Renal cortical epithelial cell (primary cell): ENCODE measurements around the gene AOC1. TPM values are rescaled to one million over a fixed set of nuclear protein-coding genes. Genes with fewer than 3 reads are reported as not detected.
"Not testable (repeated sequence)": the region's sequence is repeated elsewhere in the genome, so short reads cannot be mapped to it uniquely, and the experiment has no call there.

Source experiments
- DNase-seq: peaks from one replicate; pipeline ENCODE4 v3.0.0-alpha.2; 2011; ENCODE audit warnings: low read depth
- total RNA-seq: library from RNA; depleted of rRNA; stranded (reverse); fragments of >200 nt; gene quantifications from 2 replicates; pipeline ENCODE4 v1.2.3, GENCODE V29; 2014

The AOC1 gene, protein sequence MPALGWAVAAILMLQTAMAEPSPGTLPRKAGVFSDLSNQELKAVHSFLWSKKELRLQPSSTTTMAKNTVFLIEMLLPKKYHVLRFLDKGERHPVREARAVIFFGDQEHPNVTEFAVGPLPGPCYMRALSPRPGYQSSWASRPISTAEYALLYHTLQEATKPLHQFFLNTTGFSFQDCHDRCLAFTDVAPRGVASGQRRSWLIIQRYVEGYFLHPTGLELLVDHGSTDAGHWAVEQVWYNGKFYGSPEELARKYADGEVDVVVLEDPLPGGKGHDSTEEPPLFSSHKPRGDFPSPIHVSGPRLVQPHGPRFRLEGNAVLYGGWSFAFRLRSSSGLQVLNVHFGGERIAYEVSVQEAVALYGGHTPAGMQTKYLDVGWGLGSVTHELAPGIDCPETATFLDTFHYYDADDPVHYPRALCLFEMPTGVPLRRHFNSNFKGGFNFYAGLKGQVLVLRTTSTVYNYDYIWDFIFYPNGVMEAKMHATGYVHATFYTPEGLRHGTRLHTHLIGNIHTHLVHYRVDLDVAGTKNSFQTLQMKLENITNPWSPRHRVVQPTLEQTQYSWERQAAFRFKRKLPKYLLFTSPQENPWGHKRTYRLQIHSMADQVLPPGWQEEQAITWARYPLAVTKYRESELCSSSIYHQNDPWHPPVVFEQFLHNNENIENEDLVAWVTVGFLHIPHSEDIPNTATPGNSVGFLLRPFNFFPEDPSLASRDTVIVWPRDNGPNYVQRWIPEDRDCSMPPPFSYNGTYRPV
- total RNA-seq: 6.1 and 6.4 TPM in 2 replicates

GRCh38 chr7:150852371-150852905 is at the start of gene AOC1:
AOC1 (plus strand) TSS chr7:150852517; CDS start chr7:150856471, 3,954 bp downstream.
- DNase-seq: no peak

DNA sequence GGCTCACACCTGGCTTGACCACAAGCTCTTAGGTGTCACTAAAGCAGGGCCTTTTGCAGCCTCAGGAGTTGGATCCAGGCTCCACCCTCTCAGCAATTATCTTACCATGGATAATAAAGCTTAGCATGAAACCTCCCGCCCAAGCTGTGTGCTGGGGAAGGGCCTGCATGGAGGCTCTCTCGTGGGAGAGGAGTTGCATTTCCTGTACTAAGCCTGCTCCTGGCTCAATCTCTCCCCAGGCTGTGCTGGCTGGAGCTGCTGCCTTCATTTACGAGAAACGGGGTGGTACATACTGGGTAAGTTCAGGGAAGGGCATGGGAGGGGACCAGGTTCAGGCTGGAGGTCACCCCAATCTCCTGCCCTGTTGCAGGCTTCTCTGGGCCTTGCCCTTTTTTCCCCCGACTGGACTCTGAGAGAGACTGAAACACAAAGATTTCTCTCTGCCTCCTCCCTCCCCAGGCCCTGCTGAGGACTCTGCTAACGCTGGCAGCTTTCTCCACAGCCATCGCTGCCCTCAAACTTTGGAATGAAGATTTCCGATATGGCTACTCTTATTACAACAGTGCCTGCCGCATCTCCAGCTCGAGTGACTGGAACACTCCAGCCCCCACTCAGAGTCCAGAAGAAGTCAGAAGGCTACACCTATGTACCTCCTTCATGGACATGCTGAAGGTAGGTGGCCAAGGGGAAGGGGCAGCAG is 49.0 kb upstream of the AOC1 start:
- DNase-seq: no peak

DNA sequence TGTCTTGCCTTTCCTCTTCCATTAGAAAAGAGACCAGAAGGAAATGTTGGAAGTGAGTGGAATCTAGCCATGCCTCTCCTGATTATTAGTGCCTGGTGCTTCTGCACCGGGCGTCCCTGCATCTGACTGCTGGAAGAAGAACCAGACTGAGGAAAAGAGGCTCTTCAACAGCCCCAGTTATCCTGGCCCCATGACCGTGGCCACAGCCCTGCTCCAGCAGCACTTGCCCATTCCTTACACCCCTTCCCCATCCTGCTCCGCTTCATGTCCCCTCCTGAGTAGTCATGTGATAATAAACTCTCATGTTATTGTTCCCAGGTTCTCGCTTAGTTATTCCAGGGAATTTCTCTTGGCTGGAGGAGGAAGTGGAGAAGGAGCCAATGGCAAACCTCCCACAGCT is 47.5 kb upstream of the AOC1 start:
- no peak for DNase-seq

DNA sequence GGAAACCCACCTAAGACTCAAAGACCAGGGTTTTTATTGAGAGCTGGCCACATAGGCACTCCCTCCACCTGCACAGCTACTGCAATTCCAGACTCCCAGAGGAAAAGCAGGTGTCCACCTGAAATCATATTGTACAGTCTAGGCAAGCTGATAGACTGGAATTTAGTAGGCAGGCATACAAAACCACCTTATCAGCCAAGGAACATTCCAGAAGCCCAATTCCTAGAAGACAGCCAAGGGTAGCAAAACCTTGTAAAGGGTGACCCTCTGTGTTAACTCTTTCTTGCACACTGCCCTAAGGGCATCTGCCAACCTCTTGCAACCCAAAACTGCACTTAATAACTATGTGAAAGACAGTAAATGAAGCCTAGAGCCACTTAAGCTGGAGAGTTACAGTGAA is 46.5 kb upstream of the AOC1 start:
- no peak for DNase-seq

GRCh38 chr7:150806454-150806853 is 45.9 kb upstream of the AOC1 start:
- no peak for DNase-seq

- no peak for DNase-seq
Observed at GRCh38 chr7:150806863-150807262, 45.5 kb upstream of the AOC1 start.

DNA sequence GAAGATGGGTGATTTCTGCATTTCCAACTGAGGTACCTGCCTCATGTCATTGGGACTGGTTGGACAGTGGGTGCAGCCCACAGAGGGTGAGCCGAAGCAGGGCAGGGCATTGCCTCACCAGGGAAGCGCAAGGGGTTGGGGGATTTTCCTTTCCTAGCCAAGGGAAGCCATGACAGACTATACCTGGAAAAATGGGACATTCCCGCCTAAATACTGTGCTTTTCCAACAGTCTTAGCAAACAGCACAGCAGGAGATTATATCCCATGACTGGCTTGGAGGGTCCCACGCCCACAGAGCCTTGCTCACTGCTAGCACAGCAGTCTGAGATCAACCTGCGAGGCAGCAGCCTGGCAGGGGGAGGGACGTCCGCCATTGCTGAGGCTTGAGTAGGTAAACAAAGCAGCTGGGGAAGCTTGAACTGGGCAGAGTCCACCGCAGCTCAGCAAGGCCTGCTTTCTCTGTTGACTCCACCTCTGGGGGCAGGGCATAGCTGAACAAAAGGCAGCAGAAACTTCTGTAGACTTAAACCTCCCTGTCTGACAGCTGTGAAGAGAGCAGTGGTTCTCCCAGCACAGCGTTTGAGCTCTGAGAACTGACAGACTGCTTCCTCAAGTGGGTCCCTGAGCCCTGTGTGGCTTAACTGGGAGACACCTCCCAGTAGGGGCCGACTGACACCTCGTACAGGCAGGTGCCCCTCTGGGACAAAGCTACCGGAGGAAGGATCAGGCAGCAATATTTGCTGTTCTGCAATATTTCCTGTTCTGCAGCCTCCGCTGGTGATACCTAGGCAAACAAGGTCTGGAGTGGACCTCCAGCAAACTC is 44.5 kb upstream of the AOC1 start:
- DNase-seq: not testable (repeated sequence)

DNA sequence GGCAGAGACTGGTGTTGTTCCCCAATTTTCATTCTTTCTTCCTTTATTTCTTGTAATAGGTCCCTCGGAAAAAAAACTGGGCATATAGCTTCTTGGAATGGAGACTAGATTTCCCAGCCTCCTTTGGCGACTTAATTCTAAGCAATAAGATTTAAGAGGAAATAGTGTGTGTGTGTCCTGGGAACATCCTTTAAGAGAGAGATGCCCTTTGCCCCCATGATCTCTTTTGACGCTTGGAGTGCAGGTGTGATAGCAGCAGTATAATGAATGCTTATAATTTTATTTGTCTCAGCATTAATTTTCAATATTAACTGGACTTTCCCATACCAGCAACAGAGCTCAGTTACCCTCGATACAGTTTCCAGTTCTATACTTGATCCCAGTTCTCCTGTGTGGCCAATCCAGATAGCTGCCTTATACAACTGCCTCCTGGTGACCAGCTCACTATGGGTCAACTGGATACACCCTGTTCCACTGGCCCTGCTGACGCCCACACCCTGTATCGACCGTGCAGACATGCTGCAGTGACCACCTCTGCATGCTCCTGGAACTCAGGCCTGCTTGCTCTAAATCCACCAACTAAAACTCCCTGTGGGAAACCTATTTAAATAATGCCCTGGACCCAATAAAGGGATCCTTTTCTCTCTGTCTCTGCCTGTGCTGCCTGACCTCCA is 37.9 kb upstream of the AOC1 start:
- DNase-seq: no peak

GRCh38 chr7:150818971-150819370 is 33.3 kb upstream of the AOC1 start:
- DNase-seq: no peak

GRCh38 chr7:150820148-150820547 is 32.2 kb upstream of the AOC1 start:
- DNase-seq: no peak

DNA sequence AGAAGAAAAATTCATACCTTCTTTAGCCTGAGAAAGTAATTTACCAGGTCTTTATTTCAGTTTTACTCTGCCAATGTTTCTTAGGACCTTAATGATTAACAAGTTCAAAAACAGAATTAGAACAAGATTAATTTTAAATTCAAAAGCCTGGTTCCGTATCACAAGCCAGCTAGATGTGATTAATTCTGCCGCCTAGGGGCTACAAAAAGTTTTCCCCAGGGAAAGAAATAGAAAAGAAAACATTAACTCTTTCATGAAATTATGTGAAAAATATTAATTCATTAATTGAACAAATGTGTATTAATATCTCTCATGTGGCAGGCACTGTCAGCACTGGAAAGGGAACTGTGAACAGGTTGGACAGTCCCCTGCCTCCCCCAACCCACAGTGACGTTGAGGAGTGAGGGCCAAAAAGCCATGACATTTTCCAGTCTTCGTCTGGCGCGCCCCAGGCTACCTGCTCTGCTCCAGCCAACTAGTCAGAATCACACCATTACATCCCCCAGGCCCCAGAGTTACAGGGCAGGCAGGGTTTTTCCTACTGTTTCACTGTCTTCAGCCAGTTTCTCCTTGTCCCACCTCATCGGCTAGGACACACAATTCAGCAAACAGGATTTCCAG is 31.6 kb upstream of the AOC1 start:
- peak; percentile 78 for DNase-seq

DNA sequence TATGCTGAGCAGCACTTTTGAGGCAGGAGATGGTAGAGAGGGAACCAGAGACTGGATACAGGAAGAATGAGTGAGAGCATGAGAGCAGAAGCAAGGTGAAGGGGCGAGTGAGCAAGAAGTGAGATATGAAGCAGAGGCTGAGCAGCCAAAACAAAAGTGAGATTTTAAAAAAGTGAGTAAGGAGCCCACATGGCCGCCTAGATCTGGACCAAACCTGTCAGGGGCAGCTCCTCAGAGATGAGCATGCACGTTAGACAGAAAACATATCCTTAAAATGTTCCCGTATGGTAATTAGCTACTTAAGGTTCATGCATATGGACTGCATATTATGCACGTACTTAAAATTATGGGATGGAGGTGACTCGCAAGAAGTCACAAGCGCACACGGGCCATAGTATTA is 29.3 kb upstream of the AOC1 start:
- DNase-seq: no peak

DNA sequence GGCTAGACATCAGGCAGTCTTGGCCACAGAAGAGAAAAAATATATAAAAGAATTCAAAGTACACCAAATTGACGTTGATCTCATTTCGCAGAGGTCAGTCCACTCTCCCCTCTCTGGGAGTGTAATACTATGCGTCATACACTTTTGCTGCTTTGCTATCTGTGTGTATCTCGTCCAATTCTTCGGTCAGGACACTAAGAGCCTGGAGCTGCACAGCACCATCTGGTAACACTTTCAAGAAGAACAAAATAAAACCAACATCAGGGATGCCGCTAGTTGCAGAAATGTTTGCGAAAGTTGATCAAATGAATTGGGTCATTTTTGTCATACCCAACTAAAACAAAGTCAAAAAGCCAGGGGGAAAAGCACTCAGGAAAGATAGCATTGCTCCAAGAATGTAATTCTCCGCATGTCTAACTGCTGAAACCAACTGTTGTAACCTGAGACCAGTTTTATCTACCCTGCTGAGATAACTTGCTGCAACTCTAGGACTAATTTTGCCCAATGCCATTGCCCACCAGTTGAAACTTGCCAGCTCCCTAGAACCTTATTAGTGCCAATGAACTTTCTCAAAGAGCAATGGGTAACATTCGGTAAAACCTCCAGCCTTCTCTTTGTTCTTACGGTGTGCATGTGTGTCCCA is 28.7 kb upstream of the AOC1 start:
- no peak for DNase-seq

DNA sequence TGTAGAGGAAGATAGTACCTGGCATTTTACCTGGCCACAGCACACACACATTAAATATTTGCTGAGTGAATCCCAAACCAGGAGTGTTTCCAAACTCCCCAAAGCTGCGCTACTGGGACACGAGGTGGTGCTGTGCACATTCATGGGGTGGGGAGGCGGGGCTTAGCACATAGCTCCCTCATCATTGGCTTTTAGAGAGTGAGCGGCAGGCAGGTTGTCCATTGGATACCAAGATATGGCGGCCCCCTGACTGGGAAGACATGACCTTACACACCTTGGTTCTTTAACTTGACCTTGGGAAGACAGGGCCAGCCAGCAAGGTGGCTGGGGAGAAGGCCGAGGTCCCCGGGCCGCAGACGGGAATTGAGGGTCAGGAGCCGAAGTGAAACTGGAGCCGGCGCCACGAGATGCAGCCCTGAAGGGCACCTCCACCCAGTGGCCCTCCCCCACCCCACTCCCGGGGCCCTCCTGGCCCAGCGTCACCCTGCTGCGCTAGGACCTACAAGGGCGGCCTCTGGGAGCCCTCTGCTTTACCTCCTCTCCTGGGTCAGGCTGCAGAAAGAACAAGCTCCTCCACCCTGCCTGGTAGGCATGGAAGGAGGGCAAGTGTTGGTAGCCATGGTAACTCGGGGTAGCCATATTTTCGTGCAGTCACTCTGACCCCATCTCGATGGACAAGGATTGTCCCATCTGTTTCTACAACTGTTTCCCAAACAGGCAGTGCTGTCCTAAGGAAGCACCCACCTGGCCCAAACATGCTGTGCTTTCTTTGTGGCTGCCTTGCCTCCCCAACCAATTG is 27.7 kb upstream of the AOC1 start:
- no peak for DNase-seq

- no peak for DNase-seq
Observed at GRCh38 chr7:150826061-150826849, 26.1 kb upstream of the AOC1 start.

DNA sequence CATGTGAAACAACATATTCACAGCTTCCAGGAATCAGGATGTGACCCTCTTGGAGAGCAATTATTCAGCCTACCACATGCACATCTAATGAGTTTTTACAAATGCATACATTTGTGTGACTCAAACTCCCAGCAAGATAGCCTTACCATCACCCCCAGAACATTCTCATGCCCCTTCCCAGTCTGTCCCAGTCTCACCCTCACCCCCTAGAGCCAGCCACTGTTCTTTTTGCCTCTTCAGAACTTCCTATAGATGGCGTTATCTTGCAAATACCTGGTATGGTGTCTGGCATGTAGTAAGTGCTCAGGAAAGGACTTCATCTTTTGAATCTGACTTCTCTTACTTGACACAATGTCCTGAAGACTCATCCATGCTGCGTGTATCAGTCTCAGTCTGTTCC is 23.9 kb upstream of the AOC1 start:
- DNase-seq: no peak

- DNase-seq: no peak
Observed at GRCh38 chr7:150829426-150829825, 22.9 kb upstream of the AOC1 start.

GRCh38 chr7:150830937-150831336 is 21.4 kb upstream of the AOC1 start:
- DNase-seq: peak; percentile 59
